HG02981 (cell line): ENCODE results near the gene ZNF785.

ENCODE experiments used
- ATAC-seq: cut with Tn5 transposase; IDR thresholded peaks from one replicate; pipeline ENCODE4 v1.9.1; 2021; ENCODE audit warnings: mild to moderate bottlenecking, moderate library complexity; ENCODE audit not compliant: unreplicated experiment

ZNF785 gene

GRCh38 chr16:30567160-30567990 is 18.1 kb downstream of the ZNF785 start:
- no peak for ATAC-seq

- ATAC-seq: no peak
Measured at GRCh38 chr16:30566531-30566930, 19.0 kb downstream of the ZNF785 start.

GRCh38 chr16:30565984-30566383 is 19.5 kb downstream of the ZNF785 start:
- no peak for ATAC-seq

- ATAC-seq: no peak
Measured at GRCh38 chr16:30565526-30565925, 20.0 kb downstream of the ZNF785 start.

GRCh38 chr16:30562021-30562420 is 23.5 kb downstream of the ZNF785 start:
- no peak for ATAC-seq

- ATAC-seq: no peak
Measured at GRCh38 chr16:30561089-30561816, 24.2 kb downstream of the ZNF785 start.

GRCh38 chr16:30559690-30560089 is 25.8 kb downstream of the ZNF785 start:
- ATAC-seq: no peak

- no peak for ATAC-seq
Measured at GRCh38 chr16:30558789-30559377, 26.6 kb downstream of the ZNF785 start.

- peak; percentile 82 for ATAC-seq
Measured at GRCh38 chr16:30557957-30558788, 27.3 kb downstream of the ZNF785 start, which contains the start of gene ZNF764. Gene ZNF764, minus strand, starts transcription at chr16:30558374. Its CDS starts 192 bp downstream, at chr16:30558182.

GRCh38 chr16:30557707-30557956 is 27.9 kb downstream of the ZNF785 start:
- no peak for ATAC-seq

GRCh38 chr16:30556125-30556473 is 29.4 kb downstream of the ZNF785 start:
- ATAC-seq: no peak

GRCh38 chr16:30555315-30556124 is 30.0 kb downstream of the ZNF785 start:
- ATAC-seq: no peak

GRCh38 chr16:30554557-30555314 is 30.8 kb downstream of the ZNF785 start:
- ATAC-seq: no peak

GRCh38 chr16:30553393-30553899 is 32.1 kb downstream of the ZNF785 start:
- no peak for ATAC-seq

- ATAC-seq: no peak
Measured at GRCh38 chr16:30552956-30553355, 32.5 kb downstream of the ZNF785 start.

GRCh38 chr16:30551781-30552180 is 33.7 kb downstream of the ZNF785 start:
- no peak for ATAC-seq

- ATAC-seq: no peak
Measured at GRCh38 chr16:30548416-30549253, 36.9 kb downstream of the ZNF785 start.

- ATAC-seq: no peak
Measured at GRCh38 chr16:30546115-30546514, 39.4 kb downstream of the ZNF785 start.

- ATAC-seq: no peak
Measured at GRCh38 chr16:30543067-30543466, 42.4 kb downstream of the ZNF785 start.
